RWPE2 (cell line): ENCODE measurements around the gene MPPED1.

Experiments used
- ATAC-seq: fragments of 200-7000 bp; cut with Tn5 transposase; 3 replicates; pipeline ENCODE4 v1.9.1; 2021; ENCODE audit warnings: low read depth
- DNase-seq: peaks from one replicate; pipeline ENCODE4 v3.0.0-alpha.2; 2020; ENCODE audit warnings: low spot score
- H3K27ac ChIP-seq: fragments of 450-650 bp; 2 replicates; pipeline ENCODE4 v1.5.1; 2017; ENCODE audit warnings: mild to moderate bottlenecking; ENCODE audit not compliant: poor library complexity, severe bottlenecking
- H3K27me3 ChIP-seq: fragments of 250-450 bp; sonication (Bioruptor Pico); 2 replicates; pipeline ENCODE4 v1.5.1; 2021; ENCODE audit warnings: mild to moderate bottlenecking, moderate library complexity; ENCODE audit not compliant: insufficient read depth, poor library complexity, severe bottlenecking
- H3K36me3 ChIP-seq: fragments of 250-450 bp; sonication (Bioruptor Pico); 2 replicates; pipeline ENCODE4 v1.5.1; 2020; ENCODE audit warnings: low read depth, mild to moderate bottlenecking, moderate library complexity
- H3K4me1 ChIP-seq: fragments of 250-450 bp; sonication (Bioruptor Pico); 2 replicates; pipeline ENCODE4 v1.5.1; 2021; ENCODE audit warnings: mild to moderate bottlenecking, moderate library complexity; ENCODE audit not compliant: insufficient read depth, poor library complexity, severe bottlenecking
- H3K4me3 ChIP-seq: fragments of 250-450 bp; sonication (Bioruptor Pico); 2 replicates; pipeline ENCODE4 v1.5.1; 2021; ENCODE audit warnings: mild to moderate bottlenecking, moderate library complexity; ENCODE audit not compliant: severe bottlenecking
- H3K9me3 ChIP-seq: fragments of 250-450 bp; sonication (Bioruptor Pico); 2 replicates; pipeline ENCODE4 v1.5.1; 2021; ENCODE audit warnings: mild to moderate bottlenecking, moderate library complexity; ENCODE audit not compliant: severe bottlenecking
- CTCF ChIP-seq: fragments of 450-650 bp; IDR thresholded peaks from one replicate; pipeline ENCODE4 v1.5.1; 2017; ENCODE audit warnings: mild to moderate bottlenecking, moderate library complexity; ENCODE audit not compliant: poor library complexity, severe bottlenecking

MPPED1 gene

GRCh38 chr22:43413826-43414225, 2.0 kb downstream of the MPPED1 start:
- Histone ChIP-seq H3K4me1 (no peaks in the 10 kb centered on the region), H3K27ac (no peak overlapping the region), H3K4me3 (no peak overlapping the region), H3K9me3 (no peaks in the 10 kb centered on the region), H3K27me3 (peaks cover 86% of the 10 kb centered on the region), H3K36me3 (no peaks in the 10 kb centered on the region)
- ATAC-seq (no peak), DNase-seq (no peak)
- no peak for TF ChIP-seq CTCF

- Histone ChIP-seq H3K4me3 (no peak overlapping the region), H3K36me3 (no peaks in the 10 kb centered on the region), H3K27ac (no peak overlapping the region), H3K9me3 (no peaks in the 10 kb centered on the region), H3K27me3 (peaks cover 86% of the 10 kb centered on the region), H3K4me1 (no peaks in the 10 kb centered on the region)
- TF ChIP-seq CTCF, result no peak
- DNase-seq (no peak), ATAC-seq (no peak)
These were observed 3.9 kb downstream of the MPPED1 start for GRCh38 chr22:43415681-43416080.

- ATAC-seq, result no peak
- DNase-seq, result no peak
- Histone ChIP-seq H3K36me3 (no peaks in the 10 kb centered on the region), H3K4me3 (no peak overlapping the region), H3K27me3 (peaks cover 94% of the 10 kb centered on the region), H3K27ac (no peak overlapping the region), H3K9me3 (no peaks in the 10 kb centered on the region), H3K4me1 (no peaks in the 10 kb centered on the region)
- no peak for TF ChIP-seq CTCF
These were observed 5.7 kb downstream of the MPPED1 start for GRCh38 chr22:43417555-43417954.

GRCh38 chr22:43418079-43418825, 6.4 kb downstream of the MPPED1 start:
- no peak for DNase-seq
- Histone ChIP-seq H3K27me3 (peaks cover 93% of the 10 kb centered on the region), H3K4me3 (no peak overlapping the region), H3K4me1 (no peaks in the 10 kb centered on the region), H3K27ac (no peak overlapping the region), H3K9me3 (no peaks in the 10 kb centered on the region), H3K36me3 (no peaks in the 10 kb centered on the region)
- TF ChIP-seq CTCF, result no peak
- ATAC-seq, result no peak

- H3K4me1 ChIP-seq, result no peaks in the 10 kb centered on the region
- no peak overlapping the region for H3K4me3 ChIP-seq
- no peak overlapping the region for H3K27ac ChIP-seq
- no peaks in the 10 kb centered on the region for H3K9me3 ChIP-seq
- H3K36me3 ChIP-seq, result no peaks in the 10 kb centered on the region
- peaks cover 93% of the 10 kb centered on the region for H3K27me3 ChIP-seq
- no peak for TF ChIP-seq CTCF
- ATAC-seq, result no peak
- DNase-seq, result no peak
These were observed 7.7 kb downstream of the MPPED1 start for GRCh38 chr22:43419371-43420080.
